IMR-90 (cell line): ENCODE results near the gene CFAP251. TPM values are rescaled to one million over a fixed set of nuclear protein-coding genes. Genes with fewer than 3 reads are reported as not detected.

Experiments
- ATAC-seq: fragments of 200-7000 bp; cut with Tn5 transposase; 2 replicates; pipeline ENCODE4 v1.9.1; 2020; ENCODE audit warnings: low read depth, mild to moderate bottlenecking, moderate library complexity
- BruUV-seq: library from RNA; stranded (reverse); fragments of 400-500 nt; replicated peaks from 2 replicates; lab custom pipeline; 2021; lab: Mats Ljungman, UMichigan
- CTCF ChIA-PET: fragments of 300-600 bp; formaldehyde crosslinking; extraction: SDS; loops from one replicate; lab custom pipeline; 2021; ENCODE audit warnings: antibody characterized with exemption; lab: Yijun Ruan, JAX
- POLR2A ChIA-PET: fragments of 300-600 bp; sonication (Branson Sonifier 250); formaldehyde crosslinking; loops from one replicate; lab custom pipeline; 2022; ENCODE audit warnings: antibody characterized with exemption; ENCODE audit not compliant: unreplicated experiment; lab: Charles Lee
- DNase-seq: peaks from one replicate; pipeline ENCODE4 v3.0.0; 2013
- H2AFZ ChIP-seq: replicated peaks from 2 replicates; pipeline ENCODE3; 2013; ENCODE audit warnings: low read length, mild to moderate bottlenecking; ENCODE audit not compliant: poor library complexity
- H2AK5ac ChIP-seq: 2 replicates; pipeline ENCODE4 v1.6.1; 2013; ENCODE audit warnings: low read depth, low read length, inconsistent platforms
- H2AK9ac ChIP-seq: replicated peaks from 2 replicates; pipeline ENCODE3; 2013; ENCODE audit warnings: mild to moderate bottlenecking, low read depth, low read length, moderate library complexity; ENCODE audit not compliant: poor library complexity
- H2BK120ac ChIP-seq: 2 replicates; pipeline ENCODE4 v1.6.1; 2013; ENCODE audit warnings: low read depth, low read length, inconsistent platforms
- H2BK15ac ChIP-seq: 3 replicates; pipeline ENCODE4 v1.6.1; 2013; ENCODE audit warnings: low read depth, low read length, inconsistent platforms
- H2BK20ac ChIP-seq: 2 replicates; pipeline ENCODE4 v1.6.1; 2013; ENCODE audit warnings: low read depth, mild to moderate bottlenecking, inconsistent platforms, low read length, moderate library complexity
- H2BK5ac ChIP-seq: 2 replicates; pipeline ENCODE4 v1.6.1; 2013; ENCODE audit warnings: mild to moderate bottlenecking, low read depth, low read length, inconsistent platforms; ENCODE audit not compliant: poor library complexity, severe bottlenecking
- H3K14ac ChIP-seq: replicated peaks from 2 replicates; pipeline ENCODE4 v1.6.1; 2013; ENCODE audit warnings: low read depth, low read length, inconsistent platforms
- H3K18ac ChIP-seq: 2 replicates; pipeline ENCODE4 v1.6.1; 2013; ENCODE audit warnings: low read depth, low read length, control low read depth
- H3K23ac ChIP-seq: 2 replicates; pipeline ENCODE4 v1.6.1; 2013; ENCODE audit warnings: low read depth, low read length, inconsistent platforms
- H3K27ac ChIP-seq: 2 replicates; pipeline ENCODE4 v1.5.1; 2013; ENCODE audit warnings: mild to moderate bottlenecking, control low read depth, low read length; ENCODE audit not compliant: insufficient read depth
- H3K27me3 ChIP-seq: 2 replicates; pipeline ENCODE4 v1.6.1; 2013; ENCODE audit warnings: low read length; ENCODE audit not compliant: control insufficient read depth, insufficient read depth
- H3K36me3 ChIP-seq: 2 replicates; pipeline ENCODE4 v1.6.1; 2013; ENCODE audit warnings: low read length, mixed read lengths; ENCODE audit not compliant: control insufficient read depth, insufficient read depth
- H3K4ac ChIP-seq: 2 replicates; pipeline ENCODE4 v1.6.1; 2013; ENCODE audit warnings: low read depth, low read length, inconsistent platforms
- H3K4me1 ChIP-seq: 2 replicates; pipeline ENCODE4 v1.6.1; 2013; ENCODE audit warnings: low read length, mixed read lengths; ENCODE audit not compliant: control insufficient read depth, insufficient read depth
- H3K4me2 ChIP-seq: 2 replicates; pipeline ENCODE4 v1.6.1; 2013; ENCODE audit warnings: low read depth, mild to moderate bottlenecking, control low read depth, low read length, moderate library complexity
- H3K4me3 ChIP-seq: 2 replicates; pipeline ENCODE4 v1.5.1; 2013; ENCODE audit warnings: low read depth, mild to moderate bottlenecking, control low read depth, low read length, moderate library complexity; ENCODE audit not compliant: insufficient read depth
- H3K56ac ChIP-seq: 2 replicates; pipeline ENCODE4 v1.6.1; 2013; ENCODE audit warnings: low read length, inconsistent platforms; ENCODE audit not compliant: insufficient read depth; ENCODE audit errors: extremely low read depth
- H3K79me1 ChIP-seq, 2 experiments: 2 replicates each; pipeline ENCODE4 v1.6.1; 2013; ENCODE audit warnings: low read length in 2 of 2, inconsistent platforms in 1 of 2, low read depth in 1 of 2
- H3K9ac ChIP-seq: 2 replicates; pipeline ENCODE4 v1.6.1; 2013; ENCODE audit warnings: low read depth, low read length, control low read depth
- H3K9me1 ChIP-seq: 2 replicates; pipeline ENCODE4 v1.6.1; 2013; ENCODE audit warnings: low read length, inconsistent platforms; ENCODE audit not compliant: insufficient read depth
- H3K9me3 ChIP-seq: 2 replicates; pipeline ENCODE4 v1.6.1; 2013; ENCODE audit warnings: low read length; ENCODE audit not compliant: control insufficient read depth, insufficient read depth
- H4K20me1 ChIP-seq: 2 replicates; pipeline ENCODE4 v1.6.1; 2013; ENCODE audit warnings: low read length, inconsistent platforms; ENCODE audit not compliant: insufficient read depth
- H4K5ac ChIP-seq: 2 replicates; pipeline ENCODE4 v1.6.1; 2013; ENCODE audit warnings: mild to moderate bottlenecking, low read depth, low read length, control low read depth
- H4K8ac ChIP-seq, 2 experiments: 2 replicates each; pipeline ENCODE4 v1.6.1; 2013; ENCODE audit warnings: low read depth in 2 of 2, low read length in 2 of 2, control low read depth in 1 of 2, inconsistent platforms in 1 of 2
- H4K91ac ChIP-seq: 2 replicates; pipeline ENCODE4 v1.6.1; 2013; ENCODE audit warnings: low read depth, low read length, inconsistent platforms; ENCODE audit not compliant: insufficient read depth
- BHLHE40 ChIP-seq: fragments of 150-350 bp; IDR thresholded peaks from 2 replicates; pipeline ENCODE4 v1.6.1; 2016; ENCODE audit warnings: mild to moderate bottlenecking, low read depth, low read length
- CEBPB ChIP-seq: IDR thresholded peaks from 2 replicates; pipeline ENCODE4 v1.6.1; 2012; ENCODE audit warnings: low read depth, low read length, improper control_type of control experiment
- CHD1 ChIP-seq: IDR thresholded peaks from 2 replicates; pipeline ENCODE4 v1.6.1; 2012; ENCODE audit warnings: low read depth, low read length, improper control_type of control experiment
- CTCF ChIP-seq: conservative IDR thresholded peaks from 2 replicates; pipeline ENCODE4 v1.5.1; 2012; ENCODE audit warnings: mild to moderate bottlenecking, low read depth, low read length, improper control_type of control experiment
- ELK1 ChIP-seq: fragments of 150-350 bp; IDR thresholded peaks from 2 replicates; pipeline ENCODE4 v1.6.1; 2016; ENCODE audit warnings: low read depth, mild to moderate bottlenecking, low read length, moderate library complexity, borderline replicate concordance
- FOS ChIP-seq: fragments of 150-350 bp; IDR thresholded peaks from 2 replicates; pipeline ENCODE4 v1.6.1; 2016; ENCODE audit warnings: low read depth, low read length
- MAFK ChIP-seq: IDR thresholded peaks from 2 replicates; pipeline ENCODE4 v1.6.1; 2012; ENCODE audit warnings: low read depth, low read length, improper control_type of control experiment
- MAZ ChIP-seq: IDR thresholded peaks from 2 replicates; pipeline ENCODE4 v1.6.1; 2012; ENCODE audit warnings: low read depth, mild to moderate bottlenecking, low read length, improper control_type of control experiment, moderate library complexity, borderline replicate concordance
- MXI1 ChIP-seq: IDR thresholded peaks from 2 replicates; pipeline ENCODE4 v1.6.1; 2012; ENCODE audit warnings: low read depth, mild to moderate bottlenecking, low read length, moderate library complexity, borderline replicate concordance
- NFE2L2 ChIP-seq: fragments of 150-350 bp; IDR thresholded peaks from 2 replicates; pipeline ENCODE4 v1.6.1; 2016; ENCODE audit warnings: low read depth, mild to moderate bottlenecking, low read length
- POLR2A ChIP-seq: IDR thresholded peaks from 2 replicates; pipeline ENCODE4 v1.6.1; 2012; ENCODE audit warnings: mild to moderate bottlenecking, low read depth, low read length
- RAD21 ChIP-seq: IDR thresholded peaks from 2 replicates; pipeline ENCODE4 v1.6.1; 2012; ENCODE audit warnings: low read length, improper control_type of control experiment
- RCOR1 ChIP-seq: IDR thresholded peaks from 2 replicates; pipeline ENCODE4 v1.6.1; 2012; ENCODE audit warnings: mild to moderate bottlenecking, low read length, improper control_type of control experiment; ENCODE audit not compliant: insufficient replicate concordance
- RFX5 ChIP-seq: IDR thresholded peaks from 2 replicates; pipeline ENCODE4 v1.8.0; 2012; ENCODE audit warnings: low read depth, mild to moderate bottlenecking, low read length, moderate library complexity
- SMC3 ChIP-seq: fragments of 150-350 bp; IDR thresholded peaks from 2 replicates; pipeline ENCODE4 v1.6.1; 2016; ENCODE audit warnings: low read depth, mild to moderate bottlenecking, antibody characterized with exemption, low read length, moderate library complexity
- USF2 ChIP-seq: fragments of 150-350 bp; IDR thresholded peaks from 2 replicates; pipeline ENCODE4 v1.6.1; 2017; ENCODE audit warnings: mild to moderate bottlenecking, antibody characterized with exemption, low read length, low read depth
- WGBS, 2 experiments: methylation state at CpG; one replicate each; pipeline versions ENCODE4 v1.1.5 to v1.1.7; 2013; ENCODE audit warnings: missing lambda C conversion rate in 2 of 2; ENCODE audit not compliant: insufficient read length in 1 of 2; ENCODE audit errors: extremely low coverage in 2 of 2; 5-methylcytosine and 5-hydroxymethylcytosine counted together
- dilution Hi-C: fragments of 300-500 bp; cut with HindIII; formaldehyde crosslinking; loops from one replicate; pipeline ENCODE4 v1.14.3; 2018; ENCODE audit warnings: low sequenced_read_pairs; ENCODE audit not compliant: unreplicated experiment
- in situ Hi-C: fragments of 300-500 bp; cut with MboI; formaldehyde crosslinking; loops from 3 replicates; pipeline ENCODE4 v1.14.3; 2019; ENCODE audit warnings: low sequenced_read_pairs, inconsistent platforms, mixed read lengths
- intact Hi-C: fragments of 100-400 bp; cut with micrococcal nuclease; formaldehyde crosslinking; loops from 2 replicates; pipeline ENCODE4 v1.10.0; 2022
- polyA plus RNA-seq, 3 experiments: library from polyadenylated mRNA; depleted of rRNA; stranded (reverse); fragments of >200 nt; gene quantifications; 2 replicates each; pipeline ENCODE4 v1.2.3, GENCODE V29; 2012; ENCODE audit warnings: low replicate concordance in 1 of 3
- total RNA-seq: library from RNA; depleted of rRNA; stranded (reverse); fragments of >200 nt; gene quantifications from 2 replicates; pipeline ENCODE4 v1.2.3, GENCODE V29; 2012

Gene CFAP251
- total and polyA plus RNA-seq, 2 of the 4 experiments (the other 2 are of a cell fraction) = 7.8 to 9.1 TPM

- Histone ChIP-seq H4K8ac (no peak overlapping the region), H4K5ac (no peak overlapping the region), H3K56ac (no peak overlapping the region), H3K36me3 (no peaks in the 10 kb centered on the region), H2BK15ac (no peak overlapping the region), H3K27me3 (no peaks in the 10 kb centered on the region), H3K9me3 (no peaks in the 10 kb centered on the region; the same call in 1 of the 2 replicates), H3K4me2 (no peak overlapping the region), H3K4ac (no peak overlapping the region), H2BK5ac (no peak overlapping the region), H2BK20ac (no peak overlapping the region), H3K79me1 (peaks cover 0 to 21% of the 10 kb centered on the region in 2 experiments; a peak in 3 of 4 replicates), H3K18ac (no peak overlapping the region), H4K91ac (no peak overlapping the region), H2BK120ac (no peak overlapping the region), H3K4me1 (peaks cover 8% of the 10 kb centered on the region), H2AK9ac (no peak overlapping the region), H4K20me1 (peaks cover under 1% of the 10 kb centered on the region), H3K9me1 (peaks cover 2% of the 10 kb centered on the region; the same call in 1 of the 2 replicates), H3K9ac (no peak overlapping the region), H3K14ac (no peak overlapping the region), H3K4me3 (no peak overlapping the region), H2AK5ac (no peak overlapping the region), H2AFZ (no peak overlapping the region), H3K23ac (no peak overlapping the region), H3K27ac (no peak overlapping the region)
- TF ChIP-seq BHLHE40 = no peak
- no peak for TF ChIP-seq USF2
- no peak for TF ChIP-seq CEBPB
- TF ChIP-seq FOS = no peak
- no peak for TF ChIP-seq NFE2L2
- TF ChIP-seq POLR2A = no peak
- TF ChIP-seq MXI1 = no peak
- no peak for TF ChIP-seq RAD21
- no peak for TF ChIP-seq CTCF
- TF ChIP-seq RFX5 = no peak
- no peak for TF ChIP-seq SMC3
- no peak for TF ChIP-seq MAFK
- TF ChIP-seq CHD1 = no peak
- no peak for TF ChIP-seq ELK1
- no peak for TF ChIP-seq RCOR1
- TF ChIP-seq MAZ = no peak
- ATAC-seq (no peak), DNase-seq (no peak)
- no CpG with 5 or more reads among the region's 4 CpGs for WGBS, 2 experiments
- dilution Hi-C loops (no loop called here), in situ Hi-C loops (no loop called here), intact Hi-C loops (no loop called here)
- ChIA-PET CTCF (interaction anchor here (0.7 kb wide), 1 partner anchor 21 kb away, joined by 3 read pairs; no protein-coding TSS in a partner anchor), POLR2A (interaction anchor here (0.6 kb wide), 1 partner anchor 107 kb away, joined by 3 read pairs; no protein-coding TSS in a partner anchor)
- BruUV-seq = no TSS peak
Observed at GRCh38 chr12:122018937-122019336, 100.5 kb downstream of the CFAP251 start.
